Loucy (cell line): ENCODE measurements around the gene S100A14.

Experiments
- H2AFZ ChIP-seq: fragments of 200-600 bp; sonication (generic); 2 replicates; pipeline ENCODE4 v1.6.0; 2016; ENCODE audit warnings: antibody characterized with exemption, mild to moderate bottlenecking, low read length, moderate library complexity
- H3F3A ChIP-seq: fragments of 200-600 bp; 2 replicates; pipeline ENCODE4 v1.6.0; 2016; ENCODE audit warnings: antibody characterized with exemption, low read depth, mild to moderate bottlenecking
- H3K27me3 ChIP-seq: fragments of 200-600 bp; sonication (generic); 2 replicates; pipeline ENCODE4 v1.6.1; 2014; ENCODE audit warnings: low read length, mild to moderate bottlenecking; ENCODE audit not compliant: insufficient read depth, poor library complexity, severe bottlenecking
- H3K36me3 ChIP-seq: fragments of 200-600 bp; sonication (generic); 2 replicates; pipeline ENCODE4 v1.6.1; 2016; ENCODE audit warnings: low read length; ENCODE audit not compliant: insufficient read depth
- H3K4me1 ChIP-seq: fragments of 200-600 bp; sonication (generic); 2 replicates; pipeline ENCODE4 v1.5.1; 2014; ENCODE audit warnings: low read length, mild to moderate bottlenecking; ENCODE audit not compliant: insufficient read depth, poor library complexity, severe bottlenecking
- H3K4me2 ChIP-seq: fragments of 200-600 bp; sonication (generic); 2 replicates; pipeline ENCODE4 v1.6.0; 2014; ENCODE audit warnings: antibody characterized with exemption, low read length, low read depth, mild to moderate bottlenecking; ENCODE audit not compliant: poor library complexity, severe bottlenecking
- H3K4me3 ChIP-seq: fragments of 200-600 bp; sonication (generic); 2 replicates; pipeline ENCODE4 v1.5.1; 2014; ENCODE audit warnings: low read length, mild to moderate bottlenecking, mixed read lengths; ENCODE audit not compliant: poor library complexity, severe bottlenecking
- H3K79me2 ChIP-seq: fragments of 200-600 bp; sonication (generic); 2 replicates; pipeline ENCODE4 v1.6.1; 2014; ENCODE audit warnings: low read length; ENCODE audit not compliant: insufficient read depth
- H3K9ac ChIP-seq: fragments of 200-600 bp; sonication (generic); 2 replicates; pipeline ENCODE4 v1.6.0; 2014; ENCODE audit warnings: mild to moderate bottlenecking, low read depth, low read length, moderate library complexity; ENCODE audit not compliant: poor library complexity, severe bottlenecking
- H3K9me2 ChIP-seq: fragments of 200-600 bp; sonication (generic); replicated peaks from 2 replicates; pipeline ENCODE4 v1.6.1; 2016; ENCODE audit warnings: low read depth, low read length, mixed read lengths
- H3K9me3 ChIP-seq: fragments of 200-600 bp; sonication (generic); 2 replicates; pipeline ENCODE4 v1.6.1; 2014; ENCODE audit warnings: mild to moderate bottlenecking, antibody characterized with exemption, low read length, low read depth; ENCODE audit not compliant: insufficient read depth
- H4K20me1 ChIP-seq: fragments of 200-600 bp; sonication (generic); 2 replicates; pipeline ENCODE4 v1.6.0; 2014; ENCODE audit warnings: antibody characterized with exemption, low read length, mild to moderate bottlenecking; ENCODE audit not compliant: insufficient read depth, poor library complexity, severe bottlenecking
- CTCF ChIP-seq: fragments of 200-600 bp; sonication (generic); conservative IDR thresholded peaks from 2 replicates; pipeline ENCODE4 v1.5.1; 2014; ENCODE audit warnings: mild to moderate bottlenecking, antibody characterized with exemption, low read length
- EZH2phosphoT487 ChIP-seq: fragments of 200-600 bp; IDR thresholded peaks from 2 replicates; pipeline ENCODE4 v1.6.1; 2018; ENCODE audit warnings: antibody characterized with exemption, mild to moderate bottlenecking, moderate library complexity, borderline replicate concordance

The S100A14 gene

GRCh38 chr1:153614906-153615305 lies 1.2 kb downstream of the S100A14 start:
- peaks cover 4% of the 10 kb centered on the region for H3K4me1 ChIP-seq

GRCh38 chr1:153614189-153614900 lies 1.8 kb downstream of the S100A14 start:
- Histone ChIP-seq H3K4me1 (peaks cover 4% of the 10 kb centered on the region), H3K4me3 (no peak overlapping the region), H3K36me3 (no peaks in the 10 kb centered on the region), H3K4me2 (no peak overlapping the region), H3K9me3 (no peaks in the 10 kb centered on the region), H3K9me2 (no peaks in the 10 kb centered on the region), H2AFZ (no peak overlapping the region), H3K9ac (no peak overlapping the region), H3K27me3 (no peaks in the 10 kb centered on the region), H3F3A (no peaks in the 10 kb centered on the region), H4K20me1 (no peaks in the 10 kb centered on the region), H3K79me2 (no peaks in the 10 kb centered on the region)
- TF ChIP-seq EZH2phosphoT487 (no peak), CTCF (no peak)

More at GRCh38 chr1:153614906-153615305, 1.2 kb downstream of the S100A14 start:
- no peak overlapping the region for H3K9ac ChIP-seq
- no peaks in the 10 kb centered on the region for H3F3A ChIP-seq
- H2AFZ ChIP-seq = no peak overlapping the region
- H3K27me3 ChIP-seq = no peaks in the 10 kb centered on the region
- H3K9me2 ChIP-seq = no peaks in the 10 kb centered on the region
- H4K20me1 ChIP-seq = no peaks in the 10 kb centered on the region
- no peaks in the 10 kb centered on the region for H3K36me3 ChIP-seq
- TF ChIP-seq EZH2phosphoT487 (no peak), CTCF (no peak)
- H3K79me2 ChIP-seq = no peaks in the 10 kb centered on the region
- H3K9me3 ChIP-seq = no peaks in the 10 kb centered on the region
- H3K4me3 ChIP-seq = no peak overlapping the region
- H3K4me2 ChIP-seq = no peak overlapping the region

GRCh38 chr1:153613406-153613805 lies 2.7 kb downstream of the S100A14 start:
- TF ChIP-seq EZH2phosphoT487 = no peak
- no peak for TF ChIP-seq CTCF
- Histone ChIP-seq H3K9me3 (no peaks in the 10 kb centered on the region), H3K36me3 (no peaks in the 10 kb centered on the region), H3K27me3 (no peaks in the 10 kb centered on the region), H3K4me3 (no peak overlapping the region), H3K9ac (no peak overlapping the region), H3K9me2 (no peaks in the 10 kb centered on the region), H3K79me2 (no peaks in the 10 kb centered on the region), H3K4me1 (peaks cover 4% of the 10 kb centered on the region), H2AFZ (no peak overlapping the region), H4K20me1 (no peaks in the 10 kb centered on the region), H3K4me2 (no peak overlapping the region), H3F3A (no peaks in the 10 kb centered on the region)
